Spinal cord (tissue), 10 donors: ENCODE measurements around the gene ARHGEF11. TPM values are rescaled to one million over a fixed set of nuclear protein-coding genes. Genes with fewer than 3 reads are reported as not detected.
A peak's percentile ranks its signal among the peaks of the same experiment; 100 is the strongest.
"Not testable (repeated sequence)": the region's sequence is repeated elsewhere in the genome, so short reads cannot be mapped to it uniquely, and the experiment has no call there.

ENCODE experiments used
- DNase-seq, 6 donors: peaks; one replicate each; pipeline versions ENCODE4 v3.0.0 to v3.0.0-alpha.2; 2013 to 2015; ENCODE audit warnings: low spot score in 6 of 6, low read depth in 4 of 6
- H3K27ac ChIP-seq: one replicate; pipeline ENCODE4 v1.5.1; 2013; ENCODE audit warnings: low read depth, low read length, control low read depth
- H3K27me3 ChIP-seq: one replicate; pipeline ENCODE4 v1.6.1; 2013; ENCODE audit warnings: low read length; ENCODE audit not compliant: control insufficient read depth, insufficient read depth
- H3K36me3 ChIP-seq: one replicate; pipeline ENCODE4 v1.6.1; 2013; ENCODE audit warnings: low read length; ENCODE audit not compliant: control insufficient read depth, insufficient read depth
- H3K4me1 ChIP-seq: one replicate; pipeline ENCODE4 v1.6.1; 2013; ENCODE audit warnings: low read length; ENCODE audit not compliant: control insufficient read depth, insufficient read depth
- H3K4me3 ChIP-seq: one replicate; pipeline ENCODE4 v1.5.1; 2013; ENCODE audit warnings: low read depth, low read length, control low read depth
- H3K9me3 ChIP-seq: one replicate; pipeline ENCODE4 v1.6.1; 2013; ENCODE audit warnings: low read length; ENCODE audit not compliant: control insufficient read depth, insufficient read depth
- WGBS: methylation state at CpG from one replicate; pipeline ENCODE4 v1.1.5; 2013; ENCODE audit warnings: missing lambda C conversion rate; ENCODE audit not compliant: insufficient coverage; 5-methylcytosine and 5-hydroxymethylcytosine counted together
- polyA plus RNA-seq, 2 donors: library from polyadenylated mRNA; unstranded; fragments of 120-200 nt; gene quantifications; one replicate each; pipeline ENCODE4 v1.2.1, GENCODE V29; 2013; ENCODE audit not compliant: insufficient read length in 2 of 2
- total RNA-seq, 2 donors: library from RNA; depleted of rRNA in 1 of 2; stranded (reverse); fragments of 120-200 nt in 1 of 2; fragments of >200 nt in 1 of 2; gene quantifications; one replicate each; pipeline versions ENCODE4 v1.2.3 to v1.2.4, GENCODE V29; 2013 to 2014
- donor health status: healthy.

ARHGEF11 gene
- total and polyA plus RNA-seq, 4 donors, result 38.6 to 60.1 (median 47.8) TPM

DNA sequence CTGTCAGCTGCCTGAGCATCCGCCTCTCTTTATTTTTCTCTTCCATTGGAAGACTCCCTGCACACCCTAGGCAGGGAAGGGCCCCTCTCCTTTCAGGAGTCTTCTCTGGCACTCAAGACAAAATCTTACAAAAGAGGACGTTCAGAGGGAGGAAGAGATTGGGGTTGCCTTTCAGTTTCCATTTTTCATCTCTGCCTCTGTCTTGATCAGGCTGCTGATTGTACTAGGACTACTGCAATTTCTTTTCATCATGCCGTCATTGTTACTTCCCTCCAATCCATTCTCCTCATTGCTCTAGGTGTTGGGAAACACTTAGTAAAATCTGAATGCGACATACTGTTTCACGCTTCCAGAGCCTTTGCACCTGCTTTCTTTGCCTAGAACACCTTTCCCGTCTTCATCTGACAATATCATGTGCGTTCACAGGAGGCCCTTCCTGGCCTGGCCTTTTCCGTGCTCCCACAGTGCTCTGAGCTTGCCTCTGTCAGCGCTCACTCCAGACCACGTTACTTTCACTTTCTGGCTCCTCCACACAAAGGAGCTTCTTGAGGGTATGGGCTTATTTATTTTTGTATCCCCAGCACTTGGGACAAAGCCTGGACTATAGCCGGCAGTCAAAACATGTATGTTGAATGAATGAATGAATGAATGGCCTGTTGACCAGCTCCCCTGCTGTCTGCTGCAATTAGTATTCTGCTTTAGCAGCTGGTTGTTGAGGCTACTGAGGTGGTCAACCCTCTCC, 114.2 kb downstream of the ARHGEF11 start:
- H3K4me1 ChIP-seq, result peaks cover 29% of the 10 kb centered on the region
- DNase-seq, result peak in 2 of 6 donors; percentile 5 to 48
- H3K27ac ChIP-seq, result no peak overlapping the region
- WGBS, result 58% methylated on average over 7 of the region's 11 CpGs
- peaks cover 33% of the 10 kb centered on the region for H3K27me3 ChIP-seq
- H3K4me3 ChIP-seq, result no peak overlapping the region
- H3K36me3 ChIP-seq, result peaks cover 30% of the 10 kb centered on the region
- no peaks in the 10 kb centered on the region for H3K9me3 ChIP-seq

DNA sequence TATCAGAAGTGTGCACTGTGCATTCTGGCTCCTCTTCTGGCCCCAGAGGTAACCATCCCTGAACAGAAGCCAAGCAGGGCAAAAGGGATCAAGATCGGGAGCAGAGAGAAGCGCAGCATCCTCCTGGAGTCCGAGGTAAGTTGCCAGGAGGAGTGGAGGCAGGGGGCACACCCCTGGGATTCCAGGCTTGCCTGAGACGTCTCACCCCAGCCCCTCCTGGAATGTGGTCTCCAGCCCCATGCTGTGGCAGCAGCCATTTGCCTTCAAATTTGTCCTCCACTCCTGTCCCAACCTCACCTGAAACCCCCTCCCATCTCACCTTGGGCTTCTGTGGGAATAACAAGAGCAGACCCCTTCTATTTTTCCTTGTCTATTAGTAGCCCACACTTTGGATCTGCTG, 115.1 kb downstream of the ARHGEF11 start:
- H3K27ac ChIP-seq, result no peak overlapping the region
- H3K4me1 ChIP-seq, result peaks cover 29% of the 10 kb centered on the region
- peaks cover 23% of the 10 kb centered on the region for H3K36me3 ChIP-seq
- H3K4me3 ChIP-seq, result no peak overlapping the region
- DNase-seq, result no peak
- peaks cover 38% of the 10 kb centered on the region for H3K27me3 ChIP-seq
- H3K9me3 ChIP-seq, result no peaks in the 10 kb centered on the region
- WGBS, result 65% methylated on average over 4 of the region's 4 CpGs

DNA sequence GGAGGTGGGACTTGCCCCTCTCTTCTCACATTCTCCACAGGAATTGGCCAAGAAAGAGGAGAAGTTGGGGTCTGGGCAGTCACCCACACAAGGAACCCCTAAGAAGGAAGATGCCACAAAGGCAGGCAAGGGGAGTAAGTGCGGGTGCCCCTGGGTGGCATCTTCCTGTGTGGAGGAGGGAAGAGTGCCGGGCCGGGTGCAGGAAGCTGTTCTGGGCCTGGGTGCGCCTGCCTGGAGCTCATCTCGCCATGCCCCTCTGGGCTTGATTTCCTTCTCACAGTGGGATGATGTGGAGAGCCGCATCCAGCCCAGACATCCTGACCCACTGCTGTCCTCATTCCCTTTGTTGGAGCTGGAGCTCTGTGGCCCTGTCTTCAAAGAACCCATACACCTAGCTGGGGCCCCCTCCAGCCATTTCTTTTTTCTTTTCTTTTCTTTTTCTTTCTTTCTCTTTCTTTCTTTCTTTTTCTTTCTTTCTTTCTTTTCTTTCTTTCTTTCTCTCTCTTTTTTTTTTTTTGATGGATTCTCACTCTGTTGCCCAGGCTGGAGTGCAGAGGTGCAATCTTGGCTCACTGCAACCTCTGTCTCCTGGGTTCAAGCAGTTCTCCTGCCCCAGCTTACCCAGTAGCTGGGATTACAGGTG, 115.8 kb downstream of the ARHGEF11 start:
- Histone ChIP-seq H3K27ac (no peak overlapping the region), H3K9me3 (no peaks in the 10 kb centered on the region), H3K36me3 (peaks cover 16% of the 10 kb centered on the region), H3K4me1 (peaks cover 29% of the 10 kb centered on the region), H3K4me3 (no peak overlapping the region), H3K27me3 (peaks cover 45% of the 10 kb centered on the region)
- DNase-seq, result no peak
- 67% methylated on average over 4 of the region's 6 CpGs for WGBS

DNA sequence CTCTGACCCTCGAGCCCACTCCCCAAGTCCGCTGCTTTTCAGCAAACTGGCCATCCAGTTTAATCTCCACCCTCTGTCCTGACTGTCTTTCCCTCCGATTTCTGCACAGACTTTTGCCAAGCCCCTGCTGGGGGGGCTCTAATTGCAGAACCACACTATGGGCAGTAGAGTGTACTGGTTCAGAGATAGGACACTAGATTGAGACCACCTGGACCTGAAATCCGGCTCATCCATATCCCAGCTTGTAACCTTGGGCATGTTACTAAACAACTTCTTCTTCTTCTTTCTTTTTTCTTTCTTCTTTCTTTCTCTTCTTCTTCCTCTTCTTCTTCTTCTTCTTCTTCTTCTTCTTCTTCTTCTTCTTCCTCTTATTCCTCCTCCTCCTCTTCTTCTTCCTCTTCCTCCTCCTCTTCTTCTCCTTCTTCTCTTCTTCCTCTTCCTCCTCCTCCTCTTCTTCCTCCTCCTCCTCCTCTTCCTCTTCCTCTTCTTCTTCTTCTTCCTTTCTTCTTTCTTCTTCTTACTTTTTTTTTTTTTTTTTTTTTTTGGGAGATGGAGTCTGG, 117.4 kb downstream of the ARHGEF11 start:
- Histone ChIP-seq H3K27ac (no peak overlapping the region), H3K9me3 (no peaks in the 10 kb centered on the region), H3K36me3 (peaks cover 8% of the 10 kb centered on the region), H3K4me3 (no peak overlapping the region), H3K4me1 (peaks cover 40% of the 10 kb centered on the region), H3K27me3 (peaks cover 61% of the 10 kb centered on the region)
- 17% methylated on average over 3 of the region's 4 CpGs for WGBS
- DNase-seq, result peak in 1 of 6 donors; percentile 5

DNA sequence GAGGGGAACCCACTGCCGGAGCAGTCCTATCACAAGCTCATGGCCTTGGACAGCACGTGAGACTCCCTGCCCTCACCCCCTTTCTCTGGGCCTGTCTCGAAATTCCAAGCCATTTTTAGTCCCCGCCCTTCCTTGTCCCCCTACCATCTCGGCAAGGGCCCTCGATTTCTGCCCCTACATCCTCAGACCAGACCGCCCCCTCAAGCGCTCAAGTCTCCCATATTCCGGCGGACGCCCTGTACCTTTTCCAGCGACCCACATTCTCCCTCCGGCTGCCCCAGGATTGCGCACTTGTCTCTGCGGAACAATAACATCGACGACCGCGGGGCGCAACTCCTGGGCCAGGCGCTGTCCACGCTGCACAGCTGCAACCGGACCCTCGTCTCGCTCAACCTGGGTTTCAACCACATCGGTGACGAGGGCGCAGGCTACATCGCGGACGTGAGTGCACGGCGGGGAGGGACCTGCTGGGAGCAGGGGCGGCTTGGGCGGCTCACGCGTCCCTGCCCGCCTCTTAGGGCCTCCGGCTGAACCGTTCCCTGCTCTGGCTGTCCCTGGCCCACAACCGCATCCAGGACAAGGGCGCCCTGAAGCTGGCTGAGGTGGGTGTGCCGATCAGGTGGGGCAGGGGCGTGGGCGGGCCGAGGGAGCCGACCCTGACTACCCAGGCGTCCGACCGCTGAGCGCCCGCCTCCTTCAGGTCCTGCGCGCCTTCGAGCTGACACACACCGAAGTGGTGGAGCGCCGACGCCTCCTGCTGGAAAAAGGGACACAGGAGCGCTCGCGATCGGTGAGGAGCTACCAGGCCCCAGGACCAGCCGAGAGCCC, 118.1 kb downstream of the ARHGEF11 start:
- H3K4me3 ChIP-seq, result peak overlapping the region; percentile 22
- H3K27ac ChIP-seq, result no peak overlapping the region
- peaks cover 68% of the 10 kb centered on the region for H3K27me3 ChIP-seq
- WGBS, result 3% methylated on average over 64 of the region's 64 CpGs
- DNase-seq, result peak in 3 of 6 donors; percentile 20 to 79 (median 71)
- H3K4me1 ChIP-seq, result peaks cover 43% of the 10 kb centered on the region
- no peaks in the 10 kb centered on the region for H3K9me3 ChIP-seq
- peaks cover 8% of the 10 kb centered on the region for H3K36me3 ChIP-seq

DNA sequence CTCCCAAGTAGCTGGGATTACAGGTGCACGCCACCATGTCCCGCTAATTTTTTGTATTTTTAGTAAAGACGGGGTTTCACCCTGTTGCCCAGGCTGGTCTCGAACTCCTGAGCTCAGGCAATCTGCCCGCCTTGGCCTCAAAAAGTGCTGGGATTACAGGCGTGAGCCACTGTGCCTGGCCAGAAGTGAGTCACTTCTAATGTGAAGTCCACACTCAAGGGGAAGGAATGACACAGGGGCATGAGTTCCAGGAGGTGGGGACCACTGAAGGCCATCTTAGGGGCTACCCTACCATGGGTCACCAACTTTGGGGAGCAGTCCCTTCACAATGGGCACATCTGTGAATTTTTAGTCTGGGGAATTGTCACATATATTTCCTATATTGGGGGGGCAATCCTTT, 118.8 kb downstream of the ARHGEF11 start:
- not testable (repeated sequence) for H3K9me3 ChIP-seq
- peaks cover 76% of the 10 kb centered on the region for H3K27me3 ChIP-seq

DNA sequence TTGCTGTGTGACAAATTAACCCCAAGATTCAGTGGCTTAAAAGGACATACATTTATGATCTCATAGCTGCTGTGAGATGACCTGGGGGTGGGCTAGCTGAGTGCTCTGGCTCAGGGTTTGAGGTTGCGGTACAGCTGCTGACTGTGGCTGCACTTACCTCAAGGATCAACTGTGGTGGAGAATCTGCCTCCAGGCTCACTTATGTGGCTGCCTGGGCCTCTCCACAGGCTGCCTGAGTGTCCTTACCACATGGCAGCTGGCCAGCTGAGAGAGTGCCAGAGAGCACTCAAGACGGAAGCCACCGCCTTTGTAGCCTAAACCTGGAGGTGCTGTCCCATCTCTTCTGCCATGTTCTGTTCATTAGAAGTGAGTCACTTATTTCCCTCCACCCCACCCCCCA, 119.4 kb downstream of the ARHGEF11 start:
- WGBS, result 28% methylated on average over 3 of the region's 3 CpGs
- Histone ChIP-seq H3K9me3 (no peaks in the 10 kb centered on the region), H3K4me3 (no peak overlapping the region), H3K36me3 (peaks cover 2% of the 10 kb centered on the region), H3K27ac (no peak overlapping the region), H3K4me1 (peaks cover 33% of the 10 kb centered on the region), H3K27me3 (peaks cover 81% of the 10 kb centered on the region)
- DNase-seq, result peak in 3 of 6 donors; percentile 31 to 54 (median 43)

More for the DNA sequence above, 118.8 kb downstream of the ARHGEF11 start:
- H3K27ac ChIP-seq, H3K4me3 ChIP-seq, DNase-seq, H3K36me3 ChIP-seq: not testable (repeated sequence)
- H3K4me1 ChIP-seq, result peaks cover 36% of the 10 kb centered on the region
- WGBS, result 78% methylated on average over 6 of the region's 6 CpGs

DNA sequence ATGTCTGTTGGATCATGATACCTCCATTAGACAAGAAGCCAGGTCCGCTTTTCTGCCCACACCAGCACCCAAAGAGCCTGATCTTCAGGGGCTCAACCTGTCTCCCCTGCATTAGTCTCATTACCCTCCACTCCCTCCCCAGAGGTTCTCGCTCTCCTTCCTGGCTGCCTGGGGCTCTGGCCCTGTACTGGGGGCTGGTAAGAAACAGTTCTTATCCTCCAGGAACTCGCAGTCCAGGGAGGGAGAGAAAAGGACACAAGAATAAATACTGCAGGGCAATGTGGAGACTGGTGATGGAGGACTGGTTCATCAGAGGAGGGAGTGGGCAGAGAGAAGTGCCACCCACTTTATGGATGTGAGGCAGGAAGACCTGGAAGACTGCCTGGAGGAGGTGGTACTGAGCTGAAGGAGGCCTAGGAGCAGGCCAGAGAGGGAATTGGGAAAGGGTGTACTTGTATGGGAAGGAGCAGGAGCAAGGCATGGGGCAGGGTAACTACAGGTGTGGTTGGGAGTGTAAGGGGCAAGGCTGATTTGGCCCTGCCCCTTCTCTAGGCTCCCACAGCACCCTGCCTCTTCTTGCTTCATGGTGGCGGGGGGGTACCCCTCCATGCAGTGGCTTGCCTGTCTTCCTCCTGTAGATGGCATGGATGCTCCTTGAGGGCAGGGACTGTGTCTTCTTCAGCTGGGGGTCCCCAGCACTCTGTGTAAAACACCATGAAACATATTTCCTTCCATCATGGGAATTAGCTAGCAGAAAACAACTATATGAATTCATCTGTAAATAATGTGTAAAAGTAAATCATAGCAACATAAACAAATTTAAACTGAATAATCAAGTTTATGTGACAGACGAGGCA, 120.2 kb downstream of the ARHGEF11 start:
- Histone ChIP-seq H3K9me3 (no peaks in the 10 kb centered on the region), H3K27me3 (peaks cover 89% of the 10 kb centered on the region), H3K27ac (no peak overlapping the region), H3K36me3 (peaks cover 2% of the 10 kb centered on the region), H3K4me1 (peaks cover 31% of the 10 kb centered on the region), H3K4me3 (no peak overlapping the region)
- WGBS, result 71% methylated on average over 2 of the region's 5 CpGs
- no peak for DNase-seq
